ENCODE data around the gene FAM3C. TPM values are rescaled to one million over a fixed set of nuclear protein-coding genes. Genes with fewer than 3 reads are reported as not detected.

The FAM3C gene
- total and polyA plus RNA-seq, 2 donors (not counting 1 experiment from before 2014, with no cell fraction given), result 38.7 to 75.4 TPM

- H2AFZ ChIP-seq (ENCODE audit: insufficient read depth, low read depth, low read length, poor library complexity, severe bottlenecking), result no peak overlapping the region
- no peaks in the 10 kb centered on the region for H3K27me3 Mint-ChIP-seq
- H3K79me2 ChIP-seq (ENCODE audit: control insufficient read depth, insufficient read depth, low read length), result no peaks in the 10 kb centered on the region
- ATAC-seq (ENCODE audit: low read depth) (no peak), DNase-seq (no peak)
- H3K4me1 Mint-ChIP-seq, result peaks cover 49% of the 10 kb centered on the region
- H3K36me3 ChIP-seq (replicated peaks in 1 of 2; ENCODE audit: control extremely low read depth in 1 of 2, control insufficient read depth in 1 of 2, extremely low read depth in 1 of 2, insufficient read depth in 2 of 2, low read length in 1 of 2), result no peaks in the 10 kb centered on the region
- H3K9me3 Mint-ChIP-seq (ENCODE audit: insufficient read depth), result no peaks in the 10 kb centered on the region
- ChIA-PET POLR2A (no interaction called here), CTCF (interaction anchor here (0.7 to 1.3 kb wide), 3 partner anchors 69 to 111 kb away, joined by 3 to 4 read pairs (median 4); no protein-coding TSS in a partner anchor)
- H3K4me2 ChIP-seq (replicated peaks; ENCODE audit: low read depth, low read length, poor library complexity, severe bottlenecking), result no peak overlapping the region
- H3K27ac Mint-ChIP-seq, result peak overlapping the region; percentile 11
- H3K4me3 Mint-ChIP-seq, result no peak overlapping the region
- H3K9ac ChIP-seq (ENCODE audit: low read length), result no peak overlapping the region
- no peak overlapping the region for H3K27ac ChIP-seq (ENCODE audit: low read length in 2 of 2)
- no peaks in the 10 kb centered on the region for H3K27me3 ChIP-seq (replicated peaks in 1 of 4; ENCODE audit: control extremely low read depth in 1 of 4, control insufficient read depth in 3 of 4, insufficient read depth in 4 of 4, low read length in 3 of 4)
- H3K9me3 ChIP-seq (ENCODE audit: control extremely low read depth in 1 of 3, control insufficient read depth in 2 of 3, insufficient read depth in 1 of 3, low read length in 2 of 3), result peaks cover 0 to 4% (median 0%) of the 10 kb centered on the region in 3 donors
- H4K20me1 ChIP-seq (ENCODE audit: control insufficient read depth, insufficient read depth, low read length, poor library complexity, severe bottlenecking), result no peaks in the 10 kb centered on the region
- TF ChIP-seq EZH2 (IDR thresholded peaks at IDR 0.05; ENCODE audit: borderline replicate concordance, insufficient read depth, low read depth, low read length, poor library complexity, severe bottlenecking) (no peak), CTCF (IDR thresholded peaks at IDR 0.05) (no peak)
- H3K4me3 ChIP-seq (ENCODE audit: control extremely low read depth in 1 of 5, extremely low read depth in 1 of 5, insufficient read depth in 1 of 5, low read depth in 2 of 5, low read length in 4 of 5), result no peak overlapping the region
- intact Hi-C loops (cut with micrococcal nuclease), result loop anchor here (10.0 kb wide), 1 partner anchor 108 kb away; no protein-coding TSS in a partner anchor
- H3K4me1 ChIP-seq (ENCODE audit: control insufficient read depth in 2 of 2, insufficient read depth in 2 of 2, low read length in 2 of 2), result peaks cover 19 to 35% of the 10 kb centered on the region in 2 donors
- WGBS (ENCODE audit: insufficient coverage), result 98% methylated on average over 6 of the region's 7 CpGs
Observed at GRCh38 chr7:121436688-121437087, 40.6 kb upstream of the FAM3C start.

DNA sequence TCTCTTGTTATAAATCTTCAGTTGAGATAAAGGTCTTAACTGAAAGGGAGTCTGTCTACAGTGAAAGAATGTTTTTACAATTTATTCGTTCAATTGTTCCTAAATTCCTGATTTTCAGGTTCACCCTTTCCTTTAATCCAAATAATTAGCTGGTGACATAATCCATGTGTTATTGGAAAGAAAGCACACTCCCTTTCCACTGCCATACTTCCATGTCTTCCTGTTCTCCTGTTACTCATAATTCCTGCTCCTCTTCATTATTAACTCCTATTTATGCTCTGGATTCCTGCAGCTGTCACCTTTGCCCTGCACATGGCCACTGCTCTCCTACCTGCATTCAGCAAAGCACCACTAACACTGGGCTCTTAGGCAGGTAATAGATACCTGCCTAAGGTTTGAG, 40.0 kb upstream of the FAM3C start:
- Histone ChIP-seq H3K4me3 (ENCODE audit: control extremely low read depth in 1 of 5, extremely low read depth in 1 of 5, insufficient read depth in 1 of 5, low read depth in 2 of 5, low read length in 4 of 5) (no peak overlapping the region), H3K9ac (ENCODE audit: low read length) (no peak overlapping the region), H3K79me2 (ENCODE audit: control insufficient read depth, insufficient read depth, low read length) (no peaks in the 10 kb centered on the region), H3K9me3 (ENCODE audit: control extremely low read depth in 1 of 3, control insufficient read depth in 2 of 3, insufficient read depth in 1 of 3, low read length in 2 of 3) (peaks cover 0 to 4% (median 0%) of the 10 kb centered on the region in 3 donors), H3K4me1 (ENCODE audit: control insufficient read depth in 2 of 2, insufficient read depth in 2 of 2, low read length in 2 of 2) (peaks cover 19 to 32% of the 10 kb centered on the region in 2 donors), H3K27ac (ENCODE audit: low read length in 2 of 2) (no peak overlapping the region), H4K20me1 (ENCODE audit: control insufficient read depth, insufficient read depth, low read length, poor library complexity, severe bottlenecking) (no peaks in the 10 kb centered on the region), H3K36me3 (replicated peaks in 1 of 2; ENCODE audit: control extremely low read depth in 1 of 2, control insufficient read depth in 1 of 2, extremely low read depth in 1 of 2, insufficient read depth in 2 of 2, low read length in 1 of 2) (no peaks in the 10 kb centered on the region), H2AFZ (ENCODE audit: insufficient read depth, low read depth, low read length, poor library complexity, severe bottlenecking) (no peak overlapping the region), H3K27me3 (replicated peaks in 1 of 4; ENCODE audit: control extremely low read depth in 1 of 4, control insufficient read depth in 3 of 4, insufficient read depth in 4 of 4, low read length in 3 of 4) (no peaks in the 10 kb centered on the region), H3K4me2 (replicated peaks; ENCODE audit: low read depth, low read length, poor library complexity, severe bottlenecking) (no peak overlapping the region)
- no CpG with 5 or more reads among the region's 1 CpG for WGBS (ENCODE audit: insufficient coverage)
- POLR2A ChIA-PET, result no interaction called here
- Mint-ChIP-seq H3K4me3 (no peak overlapping the region), H3K27ac (no peak overlapping the region), H3K27me3 (no peaks in the 10 kb centered on the region), H3K9me3 (ENCODE audit: insufficient read depth) (no peaks in the 10 kb centered on the region), H3K4me1 (peaks cover 44% of the 10 kb centered on the region)
- ATAC-seq (ENCODE audit: low read depth) (no peak), DNase-seq (no peak)
- CTCF ChIA-PET, result interaction anchor here (0.7 to 1.3 kb wide), 3 partner anchors 68 to 111 kb away, joined by 3 to 4 read pairs (median 4); no protein-coding TSS in a partner anchor
- intact Hi-C loops (cut with micrococcal nuclease), result loop anchor here (10.0 kb wide), 1 partner anchor 109 kb away; no protein-coding TSS in a partner anchor
- TF ChIP-seq EZH2 (IDR thresholded peaks at IDR 0.05; ENCODE audit: borderline replicate concordance, insufficient read depth, low read depth, low read length, poor library complexity, severe bottlenecking) (no peak), CTCF (IDR thresholded peaks at IDR 0.05) (no peak)

Data from B cell (primary cell).